ENCODE data around the gene RFC3.

Gene RFC3

DNA sequence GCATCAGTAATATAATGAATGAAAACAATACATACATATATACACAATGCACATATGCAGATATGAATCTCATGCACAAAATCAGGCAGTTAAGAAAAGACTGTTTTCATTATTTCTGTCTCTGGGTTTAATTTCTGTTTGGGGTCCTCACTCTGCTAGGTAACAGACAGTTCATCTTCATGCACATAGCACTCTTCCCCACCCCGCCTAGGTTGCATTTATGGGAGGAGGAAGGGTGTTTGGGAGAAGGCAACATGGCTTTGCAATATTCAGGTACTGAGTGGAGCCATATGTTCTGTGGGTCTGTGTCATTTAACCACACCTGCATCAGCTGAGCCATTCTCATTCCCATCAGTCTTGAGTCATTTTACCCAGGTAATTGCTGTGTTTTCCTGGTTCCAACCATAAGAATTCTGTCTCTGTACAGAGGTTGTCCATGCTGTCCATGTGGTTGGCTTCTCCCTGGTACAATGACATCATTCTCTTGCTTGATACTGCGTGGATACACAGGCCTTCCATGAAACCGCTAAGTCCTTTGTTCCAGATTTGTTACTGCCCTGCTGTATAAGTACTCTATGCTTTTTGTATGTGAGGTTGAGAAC is 45.3 kb downstream of the RFC3 start:
- Histone ChIP-seq H3K27me3 (ENCODE audit: control insufficient read depth, insufficient read depth, low read length, poor library complexity, severe bottlenecking) (no peaks in the 10 kb centered on the region), H3K4me1 (ENCODE audit: control insufficient read depth, insufficient read depth, low read length) (no peaks in the 10 kb centered on the region), H3K27ac (ENCODE audit: insufficient read depth, low read depth, low read length, poor library complexity, severe bottlenecking) (no peak overlapping the region), H3K36me3 (ENCODE audit: control insufficient read depth, insufficient read depth, low read length) (no peaks in the 10 kb centered on the region), H3K4me3 (ENCODE audit: insufficient read depth, low read depth, low read length) (no peak overlapping the region), H3K9me3 (ENCODE audit: control insufficient read depth, low read length) (no peaks in the 10 kb centered on the region)
- WGBS, 2 experiments: 62 to 87% methylated on average over 2 to 3 of the region's 3 CpGs

DNA sequence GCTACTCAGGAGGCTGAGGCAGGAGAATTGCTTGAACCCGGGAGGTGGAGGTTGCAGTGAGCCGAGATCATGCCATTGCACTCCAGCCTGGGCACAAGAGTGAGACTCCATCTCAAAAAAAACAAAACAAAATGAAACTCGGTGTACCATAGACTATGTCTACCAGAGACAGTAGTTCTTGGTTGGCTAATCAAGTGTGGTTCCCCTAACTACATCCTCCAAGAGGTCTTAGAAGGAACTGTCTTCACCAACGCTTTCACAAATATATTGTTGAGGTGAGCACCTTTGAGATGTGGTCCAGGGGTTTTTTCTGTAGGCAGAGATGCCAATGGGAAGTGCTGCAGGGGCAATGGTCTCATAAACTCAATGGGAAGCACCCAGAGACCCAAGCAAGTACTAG is 48.0 kb downstream of the RFC3 start:
- Histone ChIP-seq H3K4me3 (ENCODE audit: insufficient read depth, low read depth, low read length) (no peak overlapping the region), H3K27me3 (ENCODE audit: control insufficient read depth, insufficient read depth, low read length, poor library complexity, severe bottlenecking) (no peaks in the 10 kb centered on the region), H3K27ac (ENCODE audit: insufficient read depth, low read depth, low read length, poor library complexity, severe bottlenecking) (no peak overlapping the region), H3K4me1 (ENCODE audit: control insufficient read depth, insufficient read depth, low read length) (no peaks in the 10 kb centered on the region), H3K36me3 (ENCODE audit: control insufficient read depth, insufficient read depth, low read length) (no peaks in the 10 kb centered on the region), H3K9me3 (ENCODE audit: control insufficient read depth, low read length) (no peaks in the 10 kb centered on the region)
- WGBS, 2 experiments: 94 to 98% methylated on average over 4 of the region's 4 CpGs

DNA sequence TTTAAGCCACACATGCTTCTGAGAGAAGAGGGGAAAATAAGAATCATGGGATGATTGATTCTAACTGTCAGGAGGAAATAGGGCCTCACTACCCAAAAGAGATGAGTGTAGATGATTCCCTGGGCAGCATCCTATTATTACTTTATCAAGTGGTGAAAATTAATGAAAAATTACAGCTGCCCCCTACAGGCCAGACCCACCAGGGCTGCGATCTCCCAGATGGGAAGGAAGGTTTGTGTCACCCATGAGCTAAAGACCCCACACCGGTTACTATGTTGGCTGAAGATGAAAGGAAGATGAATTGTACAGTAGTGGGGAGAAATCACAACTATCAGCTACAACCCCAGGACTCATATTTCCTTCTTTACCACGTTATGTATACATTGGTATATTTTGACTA is 49.5 kb downstream of the RFC3 start:
- Histone ChIP-seq H3K36me3 (ENCODE audit: control insufficient read depth, insufficient read depth, low read length) (no peaks in the 10 kb centered on the region), H3K27me3 (ENCODE audit: control insufficient read depth, insufficient read depth, low read length, poor library complexity, severe bottlenecking) (no peaks in the 10 kb centered on the region), H3K4me3 (ENCODE audit: insufficient read depth, low read depth, low read length) (no peak overlapping the region), H3K4me1 (ENCODE audit: control insufficient read depth, insufficient read depth, low read length) (no peaks in the 10 kb centered on the region), H3K27ac (ENCODE audit: insufficient read depth, low read depth, low read length, poor library complexity, severe bottlenecking) (no peak overlapping the region), H3K9me3 (ENCODE audit: control insufficient read depth, low read length) (no peaks in the 10 kb centered on the region)
- WGBS, 2 experiments: 100% methylated on average over 2 of the region's 3 CpGs

DNA sequence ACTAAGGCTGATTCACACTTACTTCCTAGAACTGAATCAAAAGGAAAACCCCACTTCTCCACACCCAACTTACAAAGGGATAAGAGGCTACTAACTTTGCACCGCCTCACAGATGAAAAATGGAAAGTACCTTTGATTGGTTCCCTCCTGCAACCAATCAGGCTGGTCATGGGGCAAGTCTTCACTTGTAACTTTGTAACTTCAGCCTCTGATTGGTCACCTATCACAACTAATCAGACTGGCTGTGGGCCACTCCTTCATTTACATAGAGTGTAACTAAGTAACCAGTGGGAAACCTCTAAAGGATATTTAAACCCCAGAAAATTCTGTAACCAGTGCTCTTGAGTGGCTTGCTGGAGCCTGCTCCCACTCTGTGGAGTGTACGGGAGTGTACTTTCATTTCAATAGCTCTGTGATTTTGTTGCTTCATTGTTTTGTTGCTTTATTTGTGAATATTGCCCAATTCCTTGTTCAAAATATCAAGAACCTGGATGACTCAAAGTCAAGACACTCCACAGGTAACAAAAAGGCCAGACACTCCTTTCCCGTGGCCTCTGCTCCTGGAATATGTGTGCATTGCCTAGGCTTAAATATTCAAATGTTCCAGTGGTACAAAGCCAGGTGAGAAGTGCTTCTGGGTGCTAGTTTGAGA is 50.5 kb downstream of the RFC3 start:
- Histone ChIP-seq H3K4me1 (ENCODE audit: control insufficient read depth, insufficient read depth, low read length) (no peaks in the 10 kb centered on the region), H3K27ac (ENCODE audit: insufficient read depth, low read depth, low read length, poor library complexity, severe bottlenecking) (no peak overlapping the region), H3K9me3 (ENCODE audit: control insufficient read depth, low read length) (no peaks in the 10 kb centered on the region), H3K36me3 (ENCODE audit: control insufficient read depth, insufficient read depth, low read length) (no peaks in the 10 kb centered on the region), H3K4me3 (ENCODE audit: insufficient read depth, low read depth, low read length) (no peak overlapping the region), H3K27me3 (ENCODE audit: control insufficient read depth, insufficient read depth, low read length, poor library complexity, severe bottlenecking) (no peaks in the 10 kb centered on the region)
- 93 to 97% methylated on average over 3 of the region's 3 CpGs for WGBS, 2 experiments

DNA sequence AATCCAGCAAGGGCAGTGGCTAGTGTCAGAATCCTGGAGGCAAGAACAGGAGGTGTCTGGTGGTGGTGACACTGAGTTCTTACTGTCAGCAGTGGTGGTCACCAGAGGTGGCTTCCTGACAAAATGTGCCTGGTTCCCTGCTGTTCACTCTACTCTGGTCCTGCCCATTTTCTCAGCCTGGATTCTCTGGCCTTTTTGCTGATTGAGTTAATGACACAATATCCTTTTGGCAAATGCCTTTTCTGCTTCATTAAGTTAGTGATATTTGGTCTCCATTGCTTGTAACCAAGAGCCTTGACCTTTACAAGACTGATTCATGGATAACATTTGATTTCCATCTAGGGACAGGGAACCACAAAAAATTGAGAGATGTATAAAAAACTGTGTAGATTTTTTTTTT is 51.1 kb downstream of the RFC3 start:
- Histone ChIP-seq H3K36me3 (ENCODE audit: control insufficient read depth, insufficient read depth, low read length) (no peaks in the 10 kb centered on the region), H3K4me3 (ENCODE audit: insufficient read depth, low read depth, low read length) (no peak overlapping the region), H3K9me3 (ENCODE audit: control insufficient read depth, low read length) (no peaks in the 10 kb centered on the region), H3K27me3 (ENCODE audit: control insufficient read depth, insufficient read depth, low read length, poor library complexity, severe bottlenecking) (no peaks in the 10 kb centered on the region), H3K4me1 (ENCODE audit: control insufficient read depth, insufficient read depth, low read length) (no peaks in the 10 kb centered on the region), H3K27ac (ENCODE audit: insufficient read depth, low read depth, low read length, poor library complexity, severe bottlenecking) (no peak overlapping the region)

DNA sequence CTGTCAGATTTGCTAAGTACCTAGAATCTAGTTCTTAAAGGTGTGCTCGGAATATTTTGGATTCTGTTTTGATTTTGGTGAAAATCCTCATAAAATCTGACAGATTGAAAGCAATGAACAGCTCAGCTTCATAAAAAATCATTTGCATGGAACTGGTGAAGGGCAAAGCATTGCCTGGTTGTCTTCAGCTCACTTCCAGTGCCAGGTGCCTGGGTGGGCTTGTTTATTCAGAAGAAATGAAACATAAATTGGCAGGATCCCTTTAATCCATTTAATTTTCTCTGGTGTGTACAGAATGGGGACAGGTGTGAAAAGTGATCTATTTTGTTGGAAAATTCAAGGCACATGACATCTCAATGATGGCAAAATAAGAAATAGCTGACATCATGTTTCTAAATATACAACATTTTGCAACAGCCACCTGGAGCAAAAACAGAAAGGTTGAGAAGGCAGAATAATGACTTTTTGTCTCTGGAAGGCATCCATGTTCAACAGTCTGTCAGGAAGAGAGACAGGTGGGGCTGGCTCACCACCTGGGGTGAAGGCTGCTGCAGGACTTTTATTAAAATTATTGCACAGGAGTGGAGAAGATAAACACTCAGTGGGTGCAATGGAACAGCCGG is 52.2 kb downstream of the RFC3 start:
- WGBS, 2 experiments: 90 to 99% methylated on average over 2 of the region's 2 CpGs
- Histone ChIP-seq H3K4me3 (ENCODE audit: insufficient read depth, low read depth, low read length) (no peak overlapping the region), H3K36me3 (ENCODE audit: control insufficient read depth, insufficient read depth, low read length) (no peaks in the 10 kb centered on the region), H3K27ac (ENCODE audit: insufficient read depth, low read depth, low read length, poor library complexity, severe bottlenecking) (no peak overlapping the region), H3K27me3 (ENCODE audit: control insufficient read depth, insufficient read depth, low read length, poor library complexity, severe bottlenecking) (no peaks in the 10 kb centered on the region), H3K4me1 (ENCODE audit: control insufficient read depth, insufficient read depth, low read length) (no peaks in the 10 kb centered on the region), H3K9me3 (ENCODE audit: control insufficient read depth, low read length) (no peaks in the 10 kb centered on the region)

DNA sequence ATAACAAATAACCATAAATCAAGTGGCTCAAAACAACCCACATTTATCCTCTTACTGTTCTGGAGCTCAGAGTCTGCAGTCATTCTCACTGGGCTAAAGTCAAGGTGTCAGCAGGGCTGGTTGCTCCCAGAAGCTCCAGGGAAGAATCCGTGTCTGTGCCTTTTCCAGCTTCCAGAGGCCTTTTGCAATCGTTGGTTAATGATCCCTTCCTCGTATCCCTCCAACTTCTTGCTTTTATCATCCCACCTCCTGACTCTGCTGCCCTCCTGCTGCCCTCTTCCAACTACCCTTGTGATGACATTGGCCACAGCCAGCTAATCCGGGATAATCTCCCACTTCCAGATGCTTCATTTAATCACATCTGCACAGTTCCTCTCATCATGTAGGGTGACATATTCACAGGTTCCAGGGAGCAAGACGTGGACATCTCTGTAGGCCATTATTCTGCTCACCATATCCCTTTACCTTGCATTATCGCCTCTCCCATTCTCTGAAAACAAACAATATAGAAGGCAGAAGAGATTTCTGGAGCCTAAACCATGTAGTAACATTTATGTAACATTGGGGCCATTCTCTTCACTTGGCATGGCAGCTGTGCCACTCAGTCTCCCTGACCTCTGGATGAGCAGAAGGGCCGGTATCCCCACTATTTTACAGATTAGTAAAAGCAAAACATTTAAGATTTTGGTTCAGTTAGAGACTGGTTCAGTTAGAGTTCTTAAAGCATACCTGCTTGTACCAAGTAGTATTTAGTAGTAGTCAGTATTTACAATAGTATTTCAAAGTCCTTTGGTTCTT is 53.5 kb downstream of the RFC3 start:
- H3K36me3 ChIP-seq (ENCODE audit: control insufficient read depth, insufficient read depth, low read length): no peaks in the 10 kb centered on the region
- H3K9me3 ChIP-seq (ENCODE audit: control insufficient read depth, low read length): no peaks in the 10 kb centered on the region
- WGBS, 2 experiments: 91 to 93% methylated on average over 7 of the region's 7 CpGs
- no peak overlapping the region for H3K27ac ChIP-seq (ENCODE audit: insufficient read depth, low read depth, low read length, poor library complexity, severe bottlenecking)
- peaks cover 5% of the 10 kb centered on the region for H3K4me1 ChIP-seq (ENCODE audit: control insufficient read depth, insufficient read depth, low read length)
- H3K4me3 ChIP-seq (ENCODE audit: insufficient read depth, low read depth, low read length): no peak overlapping the region
- H3K27me3 ChIP-seq (ENCODE audit: control insufficient read depth, insufficient read depth, low read length, poor library complexity, severe bottlenecking): no peaks in the 10 kb centered on the region

DNA sequence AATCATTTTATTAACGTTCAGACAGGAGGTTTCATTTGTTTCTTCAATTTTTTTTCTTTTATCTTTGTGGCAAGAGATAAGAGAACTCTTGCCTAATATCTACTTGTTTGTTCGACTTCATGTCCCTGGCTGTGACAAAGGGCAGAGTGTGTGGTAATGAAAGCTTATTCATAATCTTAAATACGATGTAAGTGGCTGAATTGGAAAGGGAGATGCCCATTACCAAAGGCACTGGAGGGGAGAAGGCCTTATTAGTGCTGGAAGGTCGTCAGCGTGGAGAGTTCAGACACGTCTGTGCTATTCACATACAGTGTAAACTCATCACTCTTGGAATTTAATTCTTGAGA is 54.0 kb downstream of the RFC3 start:
- H3K4me3 ChIP-seq (ENCODE audit: insufficient read depth, low read depth, low read length): no peak overlapping the region
- no peaks in the 10 kb centered on the region for H3K9me3 ChIP-seq (ENCODE audit: control insufficient read depth, low read length)
- H3K27ac ChIP-seq (ENCODE audit: insufficient read depth, low read depth, low read length, poor library complexity, severe bottlenecking): no peak overlapping the region
- WGBS, 2 experiments: 93 to 95% methylated on average over 3 of the region's 6 CpGs
- no peaks in the 10 kb centered on the region for H3K36me3 ChIP-seq (ENCODE audit: control insufficient read depth, insufficient read depth, low read length)
- no peaks in the 10 kb centered on the region for H3K27me3 ChIP-seq (ENCODE audit: control insufficient read depth, insufficient read depth, low read length, poor library complexity, severe bottlenecking)
- peaks cover 5% of the 10 kb centered on the region for H3K4me1 ChIP-seq (ENCODE audit: control insufficient read depth, insufficient read depth, low read length)

DNA sequence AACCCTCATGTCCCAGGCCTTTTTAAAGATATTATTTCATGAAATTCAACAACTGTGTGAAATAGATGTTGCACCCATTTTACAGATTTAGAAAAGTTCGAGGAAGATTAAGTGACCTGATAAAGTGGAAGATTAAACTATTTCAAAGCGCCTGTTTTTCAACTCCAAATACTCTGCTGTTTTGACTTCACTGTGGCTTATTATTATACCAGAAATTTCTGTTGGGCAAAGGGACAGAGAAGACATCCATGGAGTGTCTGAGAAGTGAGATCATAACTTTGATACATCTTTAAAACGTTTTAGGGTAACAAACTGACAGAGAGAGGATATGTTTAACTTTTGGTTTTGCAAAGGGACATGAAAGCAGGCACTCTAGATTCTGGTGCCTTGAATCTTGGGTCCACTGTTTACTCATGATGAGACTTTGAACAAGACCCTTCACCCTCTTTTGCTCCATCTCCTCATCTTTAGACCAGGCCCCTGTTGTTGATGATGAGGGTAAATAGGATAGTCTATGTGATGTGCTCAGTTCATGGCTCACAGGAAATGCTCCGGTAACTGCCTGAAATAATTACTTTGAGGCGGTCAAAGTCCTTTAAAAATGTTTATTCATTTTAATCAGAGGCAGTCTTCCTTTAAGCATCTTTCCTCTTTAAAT is 55.4 kb downstream of the RFC3 start:
- Histone ChIP-seq H3K27me3 (ENCODE audit: control insufficient read depth, insufficient read depth, low read length, poor library complexity, severe bottlenecking) (no peaks in the 10 kb centered on the region), H3K9me3 (ENCODE audit: control insufficient read depth, low read length) (no peaks in the 10 kb centered on the region), H3K4me1 (ENCODE audit: control insufficient read depth, insufficient read depth, low read length) (peaks cover 5% of the 10 kb centered on the region), H3K36me3 (ENCODE audit: control insufficient read depth, insufficient read depth, low read length) (no peaks in the 10 kb centered on the region), H3K4me3 (ENCODE audit: insufficient read depth, low read depth, low read length) (no peak overlapping the region), H3K27ac (ENCODE audit: insufficient read depth, low read depth, low read length, poor library complexity, severe bottlenecking) (no peak overlapping the region)
- 91 to 93% methylated on average over 3 to 5 of the region's 5 CpGs for WGBS, 2 experiments

DNA sequence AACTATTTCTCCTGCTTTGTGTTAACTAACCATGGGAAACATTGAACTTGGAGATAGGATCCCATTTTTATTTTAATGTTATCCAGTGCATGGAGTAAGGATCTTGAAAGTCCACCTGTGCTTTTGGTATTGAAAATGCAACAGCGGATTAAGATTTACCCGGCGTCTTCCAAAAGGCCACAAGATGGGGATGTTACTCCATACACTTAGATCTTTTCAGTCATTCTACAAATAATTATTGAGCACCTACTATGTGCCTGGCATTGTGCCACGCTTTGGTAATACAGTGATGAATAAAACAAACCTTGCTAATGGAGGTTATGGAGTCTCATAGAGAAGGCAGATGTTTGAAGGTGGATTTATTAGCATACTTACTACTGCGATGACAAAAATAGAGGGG is 56.9 kb downstream of the RFC3 start:
- WGBS, 2 experiments: 96 to 99% methylated on average over 5 of the region's 5 CpGs
- Histone ChIP-seq H3K9me3 (ENCODE audit: control insufficient read depth, low read length) (no peaks in the 10 kb centered on the region), H3K4me1 (ENCODE audit: control insufficient read depth, insufficient read depth, low read length) (peaks cover 5% of the 10 kb centered on the region), H3K27ac (ENCODE audit: insufficient read depth, low read depth, low read length, poor library complexity, severe bottlenecking) (no peak overlapping the region), H3K27me3 (ENCODE audit: control insufficient read depth, insufficient read depth, low read length, poor library complexity, severe bottlenecking) (no peaks in the 10 kb centered on the region), H3K36me3 (ENCODE audit: control insufficient read depth, insufficient read depth, low read length) (no peaks in the 10 kb centered on the region), H3K4me3 (ENCODE audit: insufficient read depth, low read depth, low read length) (no peak overlapping the region)

Data from ectodermal cell (in vitro differentiated cells).